Eye (tissue), 1 donor: ENCODE data around the gene MYO1D.
"Not testable (repeated sequence)": the region's sequence is repeated elsewhere in the genome, so short reads cannot be mapped to it uniquely, and the experiment has no call there.

ENCODE experiments used
- DNase-seq: peaks from one replicate; pipeline ENCODE4 v3.0.0-alpha.2; 2015

The MYO1D gene

DNA sequence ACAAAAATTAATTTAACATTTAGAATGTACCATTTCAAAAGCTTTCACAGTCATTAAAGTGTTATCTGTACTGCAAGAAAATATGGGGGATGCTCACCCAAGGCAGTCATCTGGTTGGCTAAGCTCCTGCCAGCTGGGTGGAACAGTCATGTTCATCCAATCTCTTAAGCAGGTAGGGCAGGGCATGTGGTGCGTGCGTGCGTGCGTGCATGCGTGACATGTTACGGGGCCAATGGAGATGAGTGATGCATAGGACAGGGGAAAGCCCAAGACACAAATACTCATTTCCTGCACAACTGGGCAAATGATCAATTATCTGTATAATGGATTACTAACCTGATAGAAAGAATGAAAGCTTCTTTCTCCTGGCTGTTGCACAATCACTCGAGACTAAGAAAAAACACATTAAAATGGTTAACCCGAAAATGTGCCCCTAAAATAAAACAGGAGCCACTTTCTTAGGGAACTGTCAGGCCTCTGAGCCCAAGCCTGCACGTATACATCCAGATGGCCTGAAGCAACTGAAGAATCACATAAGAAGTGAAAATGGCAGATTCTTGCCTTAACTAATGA lies 104.4 kb downstream of the MYO1D start:
- peak; percentile 21 for DNase-seq

DNA sequence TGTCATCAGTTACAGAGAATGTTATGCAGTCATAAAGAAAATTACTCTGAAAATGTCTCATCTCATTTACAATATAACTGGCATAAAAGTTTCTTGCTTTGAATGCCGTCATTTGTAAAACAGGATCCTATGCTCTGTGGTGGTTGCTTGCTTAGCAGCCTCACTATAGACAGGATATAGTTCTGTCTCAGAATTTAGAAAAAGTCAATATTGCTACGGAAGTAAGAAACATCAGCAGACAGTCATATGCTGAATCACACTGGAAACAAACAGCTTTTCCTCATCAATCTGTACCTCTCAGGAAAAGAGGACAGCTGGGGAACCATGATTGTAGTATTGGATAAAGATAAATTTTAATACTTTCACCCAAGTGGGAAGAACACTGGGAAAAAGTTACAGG lies 105.5 kb downstream of the MYO1D start:
- DNase-seq, result no peak

DNA sequence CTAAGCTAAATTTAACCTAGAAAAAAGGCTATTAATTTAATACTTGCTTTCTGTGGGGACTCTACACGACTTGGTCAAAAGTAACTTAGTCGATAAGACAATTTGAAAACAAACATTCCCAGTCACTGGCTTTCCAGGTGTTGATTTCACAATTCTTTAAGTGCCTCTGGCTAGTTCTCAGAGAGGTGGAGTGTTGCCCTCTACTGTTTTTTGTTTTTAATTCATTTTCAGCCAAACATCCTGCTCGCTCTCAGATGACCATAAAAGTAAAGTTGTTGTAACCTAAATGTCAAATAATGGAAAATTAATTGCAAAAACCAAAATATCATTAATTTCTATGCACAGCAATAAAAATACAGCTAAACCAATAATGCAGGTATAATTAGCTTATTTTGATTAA lies 107.1 kb downstream of the MYO1D start:
- DNase-seq, result no peak

DNA sequence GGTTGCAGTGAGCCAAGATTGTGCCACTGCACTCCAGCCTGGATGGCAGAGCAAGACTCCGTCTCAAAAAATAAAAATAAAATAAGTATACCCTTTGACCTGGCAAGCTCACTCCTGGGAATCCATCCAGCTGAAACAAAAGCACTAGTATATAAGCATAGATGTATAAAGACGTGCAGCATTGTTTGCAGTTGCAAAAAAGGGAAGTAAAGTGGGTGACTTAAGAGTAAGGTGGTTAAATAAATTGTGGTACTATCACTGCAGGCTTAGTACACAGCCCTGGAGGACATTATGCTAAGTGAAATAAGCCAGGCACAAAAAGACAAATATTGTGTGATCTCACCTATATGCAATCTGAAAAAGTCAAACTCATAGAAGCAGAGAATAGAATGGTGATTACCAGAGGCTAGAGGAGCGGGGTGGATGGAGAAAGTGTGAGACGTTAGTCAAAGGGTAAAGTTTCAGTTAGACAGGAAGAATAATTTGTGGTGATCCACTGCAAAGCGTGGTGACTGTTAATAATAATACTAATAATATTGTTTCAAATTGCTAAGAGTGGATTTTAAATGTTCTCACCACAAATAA lies 113.0 kb downstream of the MYO1D start:
- DNase-seq, result no peak

DNA sequence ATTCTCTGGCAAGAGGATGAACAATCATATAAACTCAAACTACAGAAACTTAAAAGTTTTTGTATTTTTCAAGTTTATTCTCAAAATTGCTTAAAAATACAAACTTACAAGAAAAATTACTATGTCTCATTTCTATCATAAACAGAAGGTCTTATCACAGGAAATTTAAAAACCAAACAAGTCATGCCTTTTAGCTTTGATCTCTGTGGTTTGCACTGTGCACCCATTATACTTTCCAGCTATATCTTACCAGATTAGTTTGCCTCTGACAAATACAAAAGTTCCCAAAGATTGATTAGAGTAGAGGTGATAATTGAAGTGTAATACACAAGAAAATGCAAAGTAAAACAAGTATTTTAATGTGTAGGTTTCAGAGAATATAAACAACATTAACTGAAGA lies 117.4 kb downstream of the MYO1D start:
- DNase-seq, result no peak

DNA sequence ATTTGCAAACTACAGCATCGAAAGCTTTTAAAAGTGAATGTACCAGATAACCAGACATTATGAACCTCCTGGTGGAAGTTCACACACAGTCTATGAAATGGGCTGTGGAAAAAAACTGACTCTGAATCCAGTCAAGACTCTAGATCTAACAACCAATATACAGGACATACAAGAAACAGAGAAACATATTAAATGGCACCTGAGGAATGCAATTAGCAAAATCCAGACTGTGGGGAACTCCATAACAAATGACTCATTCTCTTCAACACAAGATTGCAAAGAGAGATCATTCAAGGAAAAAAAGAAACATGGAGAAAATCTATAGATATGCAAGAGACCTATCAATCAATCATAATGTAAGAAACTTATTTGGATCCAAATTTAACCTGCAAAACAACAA lies 119.0 kb downstream of the MYO1D start:
- no peak for DNase-seq

DNA sequence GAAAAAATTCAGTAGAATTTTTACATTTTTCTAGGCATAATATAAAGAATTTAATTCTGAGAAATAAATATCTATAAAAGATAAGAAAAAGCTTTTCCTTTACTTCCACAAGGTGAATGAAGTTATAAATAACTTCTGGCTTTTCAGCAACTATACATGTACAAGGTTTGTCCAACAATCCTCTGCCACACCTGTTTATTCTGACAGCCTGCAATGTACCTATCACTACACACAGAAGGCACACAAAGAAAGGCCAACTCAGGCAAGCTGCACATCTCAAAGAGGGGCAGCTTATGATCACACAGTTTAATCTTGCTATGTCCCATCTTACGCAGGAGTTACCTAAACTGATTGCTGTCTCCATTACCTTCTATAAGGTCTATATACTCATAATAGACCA lies 120.2 kb downstream of the MYO1D start:
- DNase-seq, result no peak

DNA sequence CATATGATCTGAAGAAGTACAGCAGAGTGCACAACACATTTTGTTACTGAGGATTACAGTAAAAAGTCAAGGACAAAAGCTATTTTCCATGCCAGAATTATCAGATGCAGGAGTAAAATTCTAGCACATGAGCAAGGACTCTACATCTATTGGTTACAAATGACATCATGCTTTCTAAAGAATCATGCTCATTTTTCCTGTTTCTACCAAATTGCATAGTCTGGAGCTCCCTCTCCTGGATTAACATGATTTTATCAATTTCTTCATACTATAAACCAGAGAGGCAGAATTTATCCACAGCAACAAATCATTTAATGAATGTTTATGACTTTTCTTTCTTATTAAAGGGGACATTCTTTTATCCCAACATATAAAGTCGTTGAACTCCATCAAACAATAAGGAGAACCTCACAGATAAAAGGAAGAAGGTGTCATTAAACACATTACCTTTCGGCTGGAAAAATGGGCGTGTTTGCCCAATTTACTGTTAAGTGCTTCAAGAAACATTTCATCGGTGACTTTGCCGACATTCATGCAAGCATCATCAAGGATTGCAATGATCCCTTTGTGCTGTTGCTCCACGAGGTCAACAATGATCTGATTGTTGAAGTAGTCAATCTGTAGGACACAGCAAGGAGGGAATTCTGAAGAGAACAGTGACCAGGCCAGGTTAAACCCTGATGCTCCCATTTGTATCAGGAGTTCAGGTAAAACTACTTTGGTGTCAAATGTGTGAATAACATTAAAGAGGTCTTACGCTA lies 121.7 kb downstream of the MYO1D start:
- peak; percentile 90 for DNase-seq

DNA sequence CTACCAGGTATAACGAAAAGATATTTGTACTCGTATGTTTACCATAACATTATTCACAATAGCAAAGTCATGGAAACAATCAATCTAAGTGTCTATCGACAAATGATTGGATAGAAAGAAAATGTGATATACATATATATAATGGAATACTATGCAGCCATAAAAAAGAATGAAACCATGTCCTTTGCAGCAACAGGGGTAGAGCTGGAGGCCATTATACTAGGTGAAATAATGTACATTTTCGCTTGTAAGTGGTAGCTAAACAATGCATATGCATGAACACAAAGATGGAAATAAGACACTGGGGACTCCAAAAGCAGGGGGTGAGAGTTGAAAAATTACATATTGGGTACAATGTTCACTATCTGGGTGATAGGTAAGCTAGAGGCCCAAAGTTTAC lies 124.0 kb downstream of the MYO1D start:
- no peak for DNase-seq

DNA sequence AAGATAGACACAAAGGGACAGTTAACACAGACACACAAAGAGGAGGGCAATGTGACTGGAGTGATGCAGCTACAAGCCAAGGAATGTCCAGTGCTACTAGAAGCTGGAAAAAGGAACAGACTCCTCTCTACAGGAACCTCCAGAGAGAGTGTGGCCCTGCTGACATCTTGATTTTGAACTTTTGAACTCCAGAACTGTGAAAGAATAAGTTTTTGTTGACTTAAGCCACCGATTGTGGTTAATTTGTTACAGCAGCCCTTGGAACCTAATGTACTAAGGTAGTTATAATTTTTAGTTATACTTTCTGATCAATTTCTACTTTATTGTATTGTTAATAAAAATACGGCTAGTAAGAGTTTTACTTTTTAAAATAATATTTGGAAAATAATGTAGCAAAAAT lies 129.1 kb downstream of the MYO1D start:
- no peak for DNase-seq

DNA sequence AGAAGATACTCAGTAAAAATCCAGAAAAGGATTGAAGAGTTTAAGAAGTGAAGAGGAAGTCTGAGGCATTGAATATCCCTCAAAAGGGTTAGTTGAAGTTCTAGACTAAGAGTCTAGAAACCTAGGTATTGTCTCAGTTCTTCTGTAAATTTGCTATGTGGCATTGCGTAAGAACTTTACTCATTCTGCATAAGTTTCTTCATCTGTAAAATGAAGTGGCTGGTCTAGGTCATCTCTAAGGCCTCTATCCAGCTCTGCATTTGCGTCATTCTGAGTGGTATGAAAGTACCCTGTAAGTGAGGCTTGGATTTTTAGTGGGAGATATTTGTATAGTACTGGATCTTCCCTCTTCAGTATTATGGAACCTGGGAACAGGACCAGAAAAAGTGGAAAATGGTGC lies 130.2 kb downstream of the MYO1D start:
- DNase-seq, result no peak

DNA sequence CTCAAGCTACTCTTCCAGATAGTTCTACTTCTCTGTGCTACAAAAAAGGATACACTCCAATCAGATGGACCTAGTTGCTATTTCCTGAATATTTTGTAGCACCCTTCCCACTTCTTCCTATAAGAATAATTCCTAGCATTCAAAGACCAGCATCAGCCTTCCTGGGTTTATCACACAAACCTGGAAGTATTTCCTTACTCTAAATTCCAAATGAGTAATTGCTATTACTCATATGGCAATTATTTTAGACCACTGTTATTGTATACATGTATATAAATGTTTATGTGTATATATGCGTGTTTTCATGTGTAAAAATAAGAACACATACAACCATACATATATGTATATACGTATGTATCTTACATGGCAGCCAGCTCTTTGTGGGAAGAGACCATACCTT lies 130.6 kb downstream of the MYO1D start:
- DNase-seq, result no peak

DNA sequence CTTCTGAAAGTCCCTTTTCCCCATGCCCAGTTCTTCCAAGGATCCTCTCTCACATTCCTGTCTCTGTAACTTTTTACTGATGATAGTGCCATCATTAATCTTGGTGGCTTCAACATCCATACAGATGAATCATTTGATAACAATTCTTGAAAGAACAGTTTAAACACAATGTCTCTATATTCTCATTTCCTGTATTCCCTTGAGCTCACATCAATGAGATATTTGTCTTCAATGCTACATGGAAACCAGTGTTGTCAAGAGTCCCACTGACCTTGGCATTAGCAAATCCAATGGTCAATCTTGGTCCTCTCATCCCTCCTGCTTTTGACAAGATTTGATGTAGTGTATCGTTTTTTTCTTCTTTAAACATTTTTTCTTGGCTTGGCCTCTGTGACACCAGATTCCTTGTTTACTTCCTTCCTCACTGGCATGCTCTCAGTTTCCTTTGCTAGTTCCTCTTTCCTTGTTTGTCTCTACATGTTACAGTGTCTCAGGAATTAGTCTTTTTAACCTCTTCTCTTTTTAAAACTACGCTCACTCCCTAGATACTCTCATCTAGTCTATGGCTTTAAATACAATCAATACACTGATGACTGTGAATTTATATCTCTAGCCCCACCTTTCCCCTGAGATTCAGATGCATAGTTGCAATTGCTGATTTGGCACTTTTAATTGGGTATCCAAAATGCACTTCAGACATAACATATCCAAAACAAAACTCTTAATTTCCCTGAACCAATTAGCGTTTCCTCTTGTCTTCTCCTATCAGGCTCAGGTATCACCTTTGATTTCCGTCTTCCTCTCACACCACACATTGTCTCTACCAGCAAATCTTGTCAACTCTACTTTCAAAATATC lies 134.0 kb downstream of the MYO1D start:
- DNase-seq, result no peak

DNA sequence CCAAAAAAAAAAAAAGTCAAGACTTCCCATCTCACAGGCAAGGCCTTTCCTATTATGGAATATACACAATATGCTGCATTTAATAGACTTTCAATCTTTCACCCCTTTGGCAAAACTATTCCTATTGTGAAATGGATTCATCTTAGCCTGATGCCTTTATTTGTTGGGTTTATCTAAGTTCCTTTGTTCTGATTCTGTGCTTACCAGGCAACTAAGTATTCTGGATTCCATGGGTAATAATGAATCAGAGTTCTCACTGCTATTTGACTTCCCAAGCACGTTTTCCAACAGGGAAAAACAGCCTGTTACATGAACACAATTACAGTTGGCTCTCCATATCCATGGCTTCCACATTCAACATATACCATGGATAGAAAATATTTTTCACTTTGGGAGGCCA lies 135.5 kb downstream of the MYO1D start:
- no peak for DNase-seq

DNA sequence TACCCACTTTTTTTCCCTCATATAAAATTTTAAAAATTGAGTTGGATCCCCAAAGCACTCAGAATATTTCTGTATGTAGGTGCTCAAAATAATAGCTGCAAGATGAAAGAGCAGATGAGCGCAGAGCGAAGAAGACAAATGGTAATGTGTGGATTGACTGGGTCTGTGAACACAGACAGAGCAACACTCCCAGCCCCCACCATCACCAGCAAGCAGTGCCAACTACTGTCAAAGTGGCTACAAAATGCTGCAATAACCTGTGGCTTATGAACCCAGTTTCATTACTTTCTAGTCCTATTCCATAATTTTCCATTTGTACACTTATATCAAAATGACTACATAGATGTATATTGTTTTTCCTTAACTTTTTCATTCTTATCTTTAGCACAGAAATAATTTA lies 137.2 kb downstream of the MYO1D start:
- DNase-seq, result no peak

DNA sequence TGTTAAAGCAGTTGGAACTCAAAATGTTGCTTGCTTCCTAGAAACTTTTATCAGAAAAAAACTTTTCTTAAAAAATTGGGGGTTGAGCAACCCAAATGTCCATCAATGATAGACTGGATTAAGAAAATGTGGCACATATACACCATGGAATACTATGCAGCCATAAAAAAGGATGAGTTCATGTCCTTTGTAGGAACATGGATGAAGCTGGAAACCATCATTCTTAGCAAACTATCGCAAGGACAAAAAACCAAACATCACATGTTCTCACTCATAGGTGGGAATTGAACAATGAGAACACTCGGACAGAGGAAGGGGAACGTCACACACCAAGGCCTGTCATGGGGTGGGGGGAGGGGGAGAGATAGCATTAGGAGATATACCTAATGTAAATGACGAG lies 137.8 kb downstream of the MYO1D start:
- not testable (repeated sequence) for DNase-seq

DNA sequence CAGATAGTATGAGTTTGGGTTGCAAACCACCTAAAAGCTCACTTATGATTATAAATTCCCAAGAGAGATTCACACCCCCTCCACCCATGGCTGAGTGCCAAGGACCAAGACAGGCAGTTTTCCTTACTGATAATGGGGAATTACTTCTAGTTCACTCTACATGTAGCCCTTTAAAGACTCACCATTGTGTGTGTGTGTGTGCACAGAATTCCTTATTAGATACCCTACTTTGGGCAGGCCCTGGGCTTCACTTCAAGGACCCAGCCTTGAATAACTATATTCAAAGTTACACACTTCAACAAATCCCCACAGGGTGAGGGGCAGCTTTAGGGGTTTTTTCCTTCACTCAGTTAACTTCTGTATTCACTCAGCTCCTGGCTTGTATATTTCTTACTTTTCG lies 143.5 kb downstream of the MYO1D start:
- no peak for DNase-seq

DNA sequence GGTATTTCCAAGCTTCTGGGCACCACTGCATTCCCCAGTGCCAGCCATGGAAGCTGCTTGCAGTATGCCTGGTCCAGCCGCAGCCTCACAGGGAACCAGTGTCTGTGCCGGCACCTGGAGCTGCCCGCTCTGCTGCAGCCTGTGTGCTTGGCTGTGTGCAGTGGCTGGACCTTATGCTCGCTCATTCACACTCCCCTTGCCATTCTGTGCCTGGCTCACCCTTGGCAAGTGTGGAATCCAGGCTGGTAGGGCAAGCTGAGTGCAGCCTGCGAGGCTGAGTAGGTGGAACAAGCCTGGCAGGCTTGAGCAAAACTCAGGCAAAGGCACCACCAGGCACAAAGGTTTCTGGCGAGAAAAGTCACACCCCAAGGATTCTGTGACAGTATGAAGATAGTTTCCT lies 144.0 kb downstream of the MYO1D start:
- no peak for DNase-seq

DNA sequence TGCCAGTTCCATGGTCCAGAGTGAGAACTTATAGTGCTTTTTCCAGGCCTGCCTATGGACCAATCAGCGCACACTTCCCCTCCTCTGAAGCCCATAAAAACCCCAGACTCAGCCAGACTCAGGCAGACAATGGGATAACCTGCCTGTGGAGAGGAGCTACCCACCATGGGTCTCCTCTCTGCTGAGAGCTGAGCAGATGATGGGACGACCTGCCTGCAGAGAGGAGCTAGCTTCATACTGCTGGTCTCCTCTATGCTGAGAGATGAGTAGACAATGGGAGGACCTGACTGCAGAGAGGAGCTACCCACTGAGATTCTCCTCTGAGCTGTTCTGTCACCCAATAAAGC lies 144.7 kb downstream of the MYO1D start:
- DNase-seq, result no peak

DNA sequence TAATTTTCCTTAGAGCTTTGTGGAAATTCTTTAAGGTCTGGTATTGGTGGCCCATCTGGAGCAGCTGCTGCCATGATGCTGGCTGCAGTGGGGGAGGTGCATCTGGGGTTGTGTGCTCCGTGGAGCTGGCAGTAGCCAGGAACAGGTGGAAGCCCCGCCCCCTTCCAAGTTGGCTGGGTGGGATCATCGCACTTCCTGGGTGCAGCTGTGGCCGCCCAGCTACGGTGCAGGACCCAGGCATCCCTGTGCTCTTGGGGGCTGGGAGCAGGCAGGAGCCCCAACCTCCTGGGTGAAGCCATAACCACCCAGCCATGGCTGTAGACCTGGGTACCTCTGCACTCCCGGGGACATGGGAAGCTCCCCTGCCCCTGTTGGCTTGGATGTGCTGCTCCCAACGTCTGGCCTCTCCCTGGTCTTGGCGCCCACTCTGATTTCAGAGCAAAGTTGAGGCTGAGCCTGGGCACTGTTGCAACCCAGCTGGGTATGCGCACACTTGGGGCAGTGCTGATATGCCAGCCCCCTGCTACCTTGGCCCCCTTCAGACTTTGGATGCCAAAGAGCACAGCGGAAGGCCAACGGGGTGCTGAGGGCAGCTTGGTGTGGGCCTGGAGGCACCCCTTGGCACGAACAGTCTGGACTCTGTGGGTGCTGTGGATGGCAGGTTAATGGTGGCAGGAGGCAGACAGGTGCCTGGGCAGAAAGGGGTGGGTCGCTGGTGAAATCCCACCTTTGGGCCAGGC lies 145.2 kb downstream of the MYO1D start:
- DNase-seq, result no peak

DNA sequence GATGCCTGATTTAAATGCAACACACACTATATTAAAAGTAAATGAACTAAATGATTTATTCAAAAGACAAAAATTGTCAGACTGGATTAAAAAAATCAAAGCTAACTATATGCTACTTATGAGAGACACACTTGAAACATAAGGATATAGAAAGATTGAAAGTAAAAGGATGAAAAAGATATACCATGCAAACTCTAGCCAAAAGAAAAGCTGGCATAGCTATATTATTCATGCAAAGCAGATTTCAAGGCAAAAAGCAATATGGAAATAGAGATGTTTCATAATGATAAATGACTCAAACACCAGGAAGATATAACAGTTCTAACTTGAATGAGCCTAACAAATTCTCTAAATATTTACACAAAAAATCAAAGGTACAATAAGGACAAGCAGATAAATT lies 149.2 kb downstream of the MYO1D start:
- no peak for DNase-seq

DNA sequence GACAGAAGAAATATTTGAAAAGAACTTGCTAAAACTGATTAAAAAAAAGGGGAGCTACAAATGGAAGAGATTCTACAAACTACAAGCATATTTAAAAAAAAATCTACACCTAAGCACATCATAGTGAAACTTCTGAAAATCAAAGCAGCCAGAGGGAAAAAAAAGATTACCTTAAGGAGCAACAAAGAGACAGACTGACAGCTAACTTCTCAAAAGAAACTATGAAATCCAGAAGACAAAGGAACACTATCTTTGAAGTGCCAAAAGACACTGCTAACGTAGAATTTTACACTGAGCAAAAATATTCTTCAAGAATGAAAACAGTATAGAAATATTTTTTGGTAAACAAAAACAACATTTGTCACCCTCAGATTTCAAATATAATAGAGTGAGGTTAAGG lies 151.2 kb downstream of the MYO1D start:
- no peak for DNase-seq

DNA sequence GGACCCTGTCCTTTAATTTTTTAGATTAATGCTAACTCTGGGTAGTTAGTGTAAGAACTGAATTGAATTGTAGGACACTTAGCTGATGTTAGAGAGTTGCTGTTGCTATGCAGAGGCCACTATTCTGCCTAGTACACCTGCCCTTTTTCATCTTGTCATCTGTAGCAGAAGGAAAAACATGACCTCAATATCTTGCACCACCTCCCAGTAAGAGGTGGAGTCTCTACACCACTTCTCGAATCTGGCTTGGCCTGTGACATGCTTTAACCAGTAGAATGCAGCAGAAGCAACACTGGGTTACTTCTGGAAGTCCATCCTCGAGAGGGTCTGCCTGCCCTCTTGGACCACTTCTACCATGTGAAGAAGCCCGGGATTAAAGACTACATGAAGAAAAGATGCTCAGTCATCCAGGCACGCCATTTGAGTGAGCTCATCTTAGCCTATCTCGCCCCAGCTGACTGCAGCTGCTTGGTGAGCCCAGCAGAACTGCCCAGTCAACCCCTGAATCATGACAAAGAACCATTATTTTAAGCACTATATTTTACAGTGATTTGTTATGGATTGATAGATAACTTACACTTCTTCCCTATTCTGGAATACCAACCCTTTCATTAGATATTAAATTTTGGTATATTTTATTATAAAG lies 153.5 kb downstream of the MYO1D start:
- peak; percentile 11 for DNase-seq
